GF-D8 (cell line): ENCODE data around the gene RNF227.
A peak's percentile ranks its signal among the peaks of the same experiment; 100 is the strongest.

Experiments used
- DNase-seq: peaks from one replicate; lab custom pipeline; 2025; lab: John Stamatoyannopoulos, UW

The RNF227 gene

GRCh38 chr17:7930841-7931631 is 14.9 kb upstream of the RNF227 start:
- DNase-seq = no peak

DNA sequence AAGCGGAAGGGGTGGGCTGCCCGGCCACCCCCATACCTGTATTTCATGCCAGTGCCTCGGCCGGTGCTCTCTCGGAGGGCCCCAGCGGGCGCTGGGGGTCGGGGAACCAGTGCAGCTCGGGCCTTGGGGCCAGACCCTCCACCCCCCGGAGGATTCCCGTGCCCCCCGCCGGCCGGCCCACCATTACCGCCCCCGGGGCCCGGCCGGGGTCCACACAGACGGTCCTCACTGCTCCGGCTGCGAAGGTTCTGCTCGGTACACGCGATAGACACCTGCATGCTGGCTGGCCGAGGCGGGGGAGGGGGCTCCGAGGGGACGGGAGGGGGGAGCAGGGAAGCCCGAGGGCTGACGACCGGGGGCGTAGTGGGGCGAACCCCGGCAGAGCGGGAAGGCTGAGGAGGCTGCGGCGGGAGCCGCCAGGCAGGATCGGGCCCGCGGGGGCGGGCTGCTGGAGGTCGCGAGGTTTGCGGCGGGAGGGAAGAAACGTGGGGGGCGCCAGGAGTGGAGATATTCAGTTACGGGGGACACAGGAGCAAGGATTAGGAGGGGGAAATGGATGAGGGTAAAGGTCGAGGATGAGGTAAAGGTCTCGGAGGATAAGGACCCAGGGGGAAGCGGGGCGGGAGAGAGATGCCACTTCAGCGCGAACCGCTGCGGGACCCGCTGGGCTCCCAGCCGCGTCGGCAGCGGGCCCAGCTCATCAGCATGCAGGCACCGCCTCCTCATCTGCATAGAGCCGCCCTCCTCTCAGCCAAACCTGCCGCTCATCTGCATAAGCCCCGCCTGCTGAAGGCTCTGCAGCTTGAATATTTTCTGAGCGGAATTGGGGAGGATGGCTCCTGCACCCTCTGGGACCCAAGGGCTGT is 13.3 kb upstream of the RNF227 start, which contains the start of gene KCNAB3:
TSS of gene KCNAB3 (minus strand) at position 699 of the 866 bp plus-strand sequence. CDS start at position 278, 421 bp downstream.
- no peak for DNase-seq

GRCh38 chr17:7927596-7927995 is 11.5 kb upstream of the RNF227 start:
- no peak for DNase-seq

GRCh38 chr17:7922845-7923628 is 6.9 kb upstream of the RNF227 start:
- DNase-seq = no peak

GRCh38 chr17:7922269-7922844 is 6.3 kb upstream of the RNF227 start:
- no peak for DNase-seq

GRCh38 chr17:7916808-7917207 is 719 bp upstream of the RNF227 start:
- no peak for DNase-seq

- no peak for DNase-seq
These were observed 245 bp upstream of the RNF227 start for GRCh38 chr17:7916385-7916682.

GRCh38 chr17:7915179-7915610 is 894 bp downstream of the RNF227 start:
- no peak for DNase-seq

GRCh38 chr17:7912927-7913524 is 3.1 kb downstream of the RNF227 start:
- DNase-seq = peak; percentile 28

DNA sequence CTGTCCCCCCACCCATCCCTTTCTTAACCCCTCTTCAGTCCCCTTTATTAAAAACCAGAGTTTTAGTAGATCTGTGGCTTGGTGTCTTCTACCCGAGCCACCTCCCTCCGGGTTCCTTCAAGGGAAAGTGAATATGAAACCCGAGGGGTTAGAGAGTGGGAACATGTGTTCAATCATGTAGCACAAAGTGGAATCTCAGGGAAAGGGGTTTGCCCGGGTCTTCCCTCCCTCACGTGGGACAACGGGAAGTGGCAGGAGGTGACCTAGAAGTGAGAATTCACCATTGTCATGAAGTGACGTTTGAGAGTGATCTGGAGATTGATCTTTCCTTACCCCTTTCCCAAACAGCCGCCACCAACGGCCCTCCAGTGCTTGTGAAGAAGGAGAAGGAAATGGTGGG is 5.0 kb downstream of the RNF227 start:
- DNase-seq = no peak

DNA sequence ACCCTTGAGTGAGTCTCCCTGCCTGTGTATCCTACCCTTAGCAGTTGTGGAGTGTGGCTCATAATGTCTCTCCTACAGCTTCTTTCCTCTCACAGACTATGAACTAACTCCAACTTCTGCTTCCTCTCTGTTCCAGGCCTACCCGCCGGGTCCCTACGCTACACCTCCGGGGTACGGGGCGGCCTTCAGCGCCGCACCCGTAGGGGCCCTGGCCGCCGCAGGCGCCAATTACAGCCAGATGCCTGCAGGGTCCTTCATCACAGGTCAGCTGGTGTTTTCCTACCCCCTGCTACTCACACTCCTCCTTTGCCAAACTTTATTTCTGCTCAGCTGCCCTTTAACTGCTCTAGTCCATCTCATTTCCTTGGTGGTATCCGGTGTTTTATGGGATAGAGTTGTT is 5.4 kb downstream of the RNF227 start:
- no peak for DNase-seq

GRCh38 chr17:7910281-7910680 is 5.8 kb downstream of the RNF227 start:
- no peak for DNase-seq

GRCh38 chr17:7909089-7909488 is 7.0 kb downstream of the RNF227 start:
- no peak for DNase-seq

DNA sequence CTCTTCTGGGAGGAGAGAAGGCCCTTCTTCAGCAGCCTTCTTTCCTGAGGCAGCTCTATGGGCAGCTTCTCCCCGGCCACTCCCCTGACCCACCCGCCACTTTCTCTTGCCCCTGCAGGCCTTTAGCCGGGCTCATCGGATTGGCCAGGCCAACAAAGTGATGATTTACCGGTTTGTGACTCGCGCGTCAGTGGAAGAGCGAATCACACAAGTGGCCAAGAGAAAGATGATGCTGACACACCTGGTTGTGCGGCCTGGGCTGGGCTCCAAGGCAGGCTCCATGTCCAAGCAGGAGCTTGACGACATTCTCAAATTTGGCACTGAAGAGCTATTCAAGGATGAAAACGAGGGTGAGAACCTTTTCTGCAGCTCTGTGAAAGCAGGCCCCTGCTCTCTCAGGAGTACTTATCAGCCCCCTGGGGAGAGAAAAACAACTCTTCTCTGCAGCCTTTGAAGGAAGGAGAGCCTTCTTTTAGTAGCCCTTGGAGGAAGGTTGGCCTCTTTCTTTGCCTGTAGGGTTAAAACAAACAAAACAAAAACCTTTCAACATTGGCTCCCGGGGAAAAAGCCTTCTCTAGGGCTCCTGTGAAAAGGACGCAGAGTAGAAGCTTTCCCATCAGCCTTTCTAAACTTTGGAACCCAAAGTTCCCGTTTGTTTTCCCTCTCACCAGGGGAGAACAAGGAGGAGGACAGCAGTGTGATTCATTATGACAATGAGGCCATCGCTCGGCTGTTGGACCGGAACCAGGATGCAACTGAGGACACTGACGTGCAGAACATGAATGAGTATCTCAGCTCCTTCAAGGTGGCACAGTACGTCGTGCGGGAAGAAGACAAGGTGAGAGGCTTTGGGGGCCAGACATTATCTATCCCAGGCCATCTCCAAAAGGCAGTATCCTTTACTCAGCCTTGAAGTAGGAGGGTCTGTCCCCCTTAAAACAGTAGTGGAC is 12.7 kb downstream of the RNF227 start:
- DNase-seq = no peak

DNA sequence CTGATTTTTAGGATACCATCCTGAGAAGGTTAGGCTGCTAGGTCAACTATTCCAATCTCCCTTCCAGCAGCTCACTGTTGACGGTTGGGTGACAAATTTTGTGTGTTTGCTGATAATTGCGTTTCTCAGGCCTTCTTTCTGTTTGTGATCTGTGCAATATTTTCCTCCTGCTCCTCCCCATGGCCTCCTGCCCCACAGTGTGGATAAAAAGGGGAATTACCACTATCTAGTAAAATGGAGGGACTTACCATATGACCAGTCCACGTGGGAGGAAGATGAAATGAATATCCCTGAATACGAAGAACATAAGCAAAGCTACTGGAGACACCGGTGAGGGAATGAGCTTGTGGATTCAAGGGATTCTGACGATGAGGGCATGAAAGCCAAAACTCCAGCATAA is 18.3 kb downstream of the RNF227 start:
- no peak for DNase-seq

DNA sequence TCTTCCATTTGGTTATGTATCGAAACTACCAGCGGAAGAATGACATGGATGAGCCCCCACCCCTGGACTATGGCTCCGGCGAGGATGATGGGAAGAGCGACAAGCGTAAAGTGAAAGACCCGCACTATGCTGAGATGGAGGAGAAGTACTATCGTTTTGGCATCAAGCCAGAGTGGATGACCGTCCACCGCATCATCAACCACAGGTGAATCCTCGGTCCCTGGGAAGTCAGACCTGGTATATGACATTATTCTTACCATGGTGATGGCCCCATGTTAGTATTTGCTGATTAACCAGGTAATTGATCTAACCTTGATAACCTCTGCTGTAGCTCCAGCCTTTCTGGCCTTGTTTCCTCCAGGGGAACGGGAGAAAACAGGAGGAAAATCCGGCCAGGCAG is 19.0 kb downstream of the RNF227 start:
- no peak for DNase-seq

DNA sequence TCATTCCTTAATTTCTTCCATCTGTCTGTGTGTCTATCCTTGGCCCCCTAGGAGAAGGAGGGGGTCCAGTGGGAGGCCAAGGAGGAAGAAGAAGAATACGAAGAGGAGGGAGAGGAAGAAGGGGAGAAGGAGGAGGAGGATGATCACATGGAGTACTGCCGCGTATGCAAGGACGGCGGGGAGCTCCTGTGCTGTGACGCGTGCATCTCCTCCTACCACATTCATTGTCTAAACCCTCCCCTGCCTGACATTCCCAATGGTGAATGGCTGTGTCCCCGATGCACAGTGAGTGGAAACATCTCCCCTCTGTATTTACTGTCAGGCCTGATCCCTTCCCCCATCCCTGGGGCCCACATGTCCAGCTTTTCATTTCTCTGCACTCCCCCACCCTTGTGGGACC is 21.2 kb downstream of the RNF227 start:
- no peak for DNase-seq

GRCh38 chr17:7894226-7894625 is 21.9 kb downstream of the RNF227 start:
- DNase-seq = no peak

GRCh38 chr17:7893187-7893880 is 22.8 kb downstream of the RNF227 start:
- no peak for DNase-seq
